ENCODE measurements around the gene CD2AP.

The CD2AP gene

DNA sequence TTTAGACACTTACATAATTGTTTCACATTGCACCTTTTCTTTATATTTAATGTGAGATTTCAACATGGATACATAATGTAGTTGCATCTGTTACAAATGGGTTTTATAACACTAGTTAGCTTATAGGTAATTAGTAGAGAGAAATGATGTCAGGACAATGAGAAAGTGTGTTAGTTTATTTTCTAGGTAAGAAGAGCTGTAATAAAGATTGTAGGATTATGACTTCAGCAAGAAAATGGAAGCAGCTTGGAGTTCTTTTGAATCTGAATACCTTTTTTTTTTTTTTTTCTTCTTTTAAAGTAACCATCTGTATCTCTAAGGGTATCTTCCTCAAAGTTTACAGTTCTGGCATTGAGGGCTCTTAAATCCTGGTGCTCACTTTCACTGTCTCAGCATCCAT, 35.3 kb downstream of the CD2AP start:
- no peak for DNase-seq
- H3K4ac ChIP-seq (ENCODE audit: low read depth, low read length): no peak overlapping the region
- H3K79me1 ChIP-seq (ENCODE audit: low read length): peaks cover 12% of the 10 kb centered on the region
- no peaks in the 10 kb centered on the region for H3K4me1 ChIP-seq (ENCODE audit: control insufficient read depth, low read depth, low read length)
- no peaks in the 10 kb centered on the region for H3K27me3 ChIP-seq (ENCODE audit: insufficient read depth, low read length, poor library complexity)
- H4K5ac ChIP-seq (ENCODE audit: low read length): no peak overlapping the region
- H3K56ac ChIP-seq (ENCODE audit: low read length): no peak overlapping the region
- no peak overlapping the region for H3K23ac ChIP-seq (ENCODE audit: low read length)
- H2BK15ac ChIP-seq (replicated peaks; ENCODE audit: low read depth): no peak overlapping the region
- H3K4me3 ChIP-seq (ENCODE audit: low read length): no peak overlapping the region
- no peak overlapping the region for H3K4me2 ChIP-seq (ENCODE audit: low read length)
- H2BK120ac ChIP-seq (ENCODE audit: low read depth, low read length): no peak overlapping the region
- no peak overlapping the region for H4K8ac ChIP-seq (ENCODE audit: low read depth, low read length)
- no peak overlapping the region for H3K18ac ChIP-seq (ENCODE audit: low read length)
- H2BK5ac ChIP-seq (ENCODE audit: low read length): no peak overlapping the region
- H3K36me3 ChIP-seq (ENCODE audit: control insufficient read depth, insufficient read depth, low read length): no peaks in the 10 kb centered on the region
- H3K9ac ChIP-seq (ENCODE audit: low read length): no peak overlapping the region
- H2AK5ac ChIP-seq (ENCODE audit: low read length): no peak overlapping the region
- peaks cover 30% of the 10 kb centered on the region for H3K79me2 ChIP-seq (ENCODE audit: control insufficient read depth, insufficient read depth, low read length)
- no peak overlapping the region for H3K27ac ChIP-seq (ENCODE audit: low read depth, low read length)

DNA sequence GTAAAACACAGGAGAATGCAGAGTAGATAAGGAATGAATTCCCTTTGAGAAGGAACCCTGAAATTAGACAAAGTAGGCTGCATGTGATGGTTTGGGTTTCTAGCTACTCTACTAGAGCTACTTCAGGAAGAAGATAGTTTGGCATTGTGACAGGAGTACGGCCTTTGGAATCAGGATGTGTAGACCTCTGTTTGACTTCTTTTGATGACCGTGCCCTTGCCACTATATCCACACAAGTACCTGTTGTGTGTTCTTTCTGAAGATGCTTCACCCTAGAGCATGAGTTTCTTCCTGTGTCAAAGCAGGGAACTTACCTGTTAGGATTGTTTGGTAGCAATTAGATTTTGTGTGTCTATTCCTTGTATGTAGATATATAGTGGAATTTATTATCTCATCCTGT, 41.7 kb downstream of the CD2AP start:
- Histone ChIP-seq H3K4me2 (ENCODE audit: low read length) (no peak overlapping the region), H3K4me1 (ENCODE audit: control insufficient read depth, low read depth, low read length) (no peaks in the 10 kb centered on the region), H4K8ac (ENCODE audit: low read depth, low read length) (no peak overlapping the region), H3K27ac (ENCODE audit: low read depth, low read length) (no peak overlapping the region), H3K4me3 (ENCODE audit: low read length) (no peak overlapping the region), H3K79me1 (ENCODE audit: low read length) (peaks cover 12% of the 10 kb centered on the region), H4K5ac (ENCODE audit: low read length) (no peak overlapping the region), H3K4ac (ENCODE audit: low read depth, low read length) (no peak overlapping the region), H2AK5ac (ENCODE audit: low read length) (no peak overlapping the region), H2BK5ac (ENCODE audit: low read length) (no peak overlapping the region), H2BK120ac (ENCODE audit: low read depth, low read length) (no peak overlapping the region), H3K27me3 (ENCODE audit: insufficient read depth, low read length, poor library complexity) (no peaks in the 10 kb centered on the region), H3K56ac (ENCODE audit: low read length) (no peak overlapping the region), H3K79me2 (ENCODE audit: control insufficient read depth, insufficient read depth, low read length) (peaks cover 33% of the 10 kb centered on the region), H3K23ac (ENCODE audit: low read length) (no peak overlapping the region), H2BK15ac (replicated peaks; ENCODE audit: low read depth) (no peak overlapping the region), H3K18ac (ENCODE audit: low read length) (no peak overlapping the region), H3K9ac (ENCODE audit: low read length) (no peak overlapping the region), H3K36me3 (ENCODE audit: control insufficient read depth, insufficient read depth, low read length) (no peaks in the 10 kb centered on the region)
- DNase-seq: no peak
- no CpG with 5 or more reads among the region's 2 CpGs for WGBS (ENCODE audit: extremely low coverage, insufficient coverage, low lambda C conversion rate)

DNA sequence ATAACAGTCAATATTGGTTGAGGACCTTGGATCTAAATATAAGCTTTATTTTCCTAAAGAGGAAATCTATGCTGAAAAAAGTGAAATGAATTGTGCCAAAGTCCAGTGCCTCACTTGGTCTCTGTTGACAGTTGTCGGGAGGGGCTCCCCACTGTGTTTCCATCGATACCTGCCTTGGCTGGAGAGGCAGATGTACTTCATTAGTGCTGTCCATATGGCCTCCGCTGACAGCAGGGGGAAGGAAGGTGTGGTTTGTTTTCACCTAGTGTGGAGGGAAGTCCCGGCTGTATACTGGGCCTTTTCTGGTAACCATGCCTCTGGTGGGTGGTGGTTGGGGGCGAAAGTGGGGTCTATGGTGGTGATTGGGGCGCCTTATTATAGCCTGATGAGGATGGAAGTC, 42.7 kb downstream of the CD2AP start:
- H3K27me3 ChIP-seq (ENCODE audit: insufficient read depth, low read length, poor library complexity): no peaks in the 10 kb centered on the region
- H2BK15ac ChIP-seq (replicated peaks; ENCODE audit: low read depth): no peak overlapping the region
- H4K5ac ChIP-seq (ENCODE audit: low read length): no peak overlapping the region
- H2BK5ac ChIP-seq (ENCODE audit: low read length): no peak overlapping the region
- H2AK5ac ChIP-seq (ENCODE audit: low read length): no peak overlapping the region
- H3K4me2 ChIP-seq (ENCODE audit: low read length): no peak overlapping the region
- no peak overlapping the region for H3K9ac ChIP-seq (ENCODE audit: low read length)
- peaks cover 12% of the 10 kb centered on the region for H3K79me1 ChIP-seq (ENCODE audit: low read length)
- no peak overlapping the region for H3K4ac ChIP-seq (ENCODE audit: low read depth, low read length)
- peaks cover 30% of the 10 kb centered on the region for H3K79me2 ChIP-seq (ENCODE audit: control insufficient read depth, insufficient read depth, low read length)
- H3K4me3 ChIP-seq (ENCODE audit: low read length): no peak overlapping the region
- H3K56ac ChIP-seq (ENCODE audit: low read length): no peak overlapping the region
- H3K4me1 ChIP-seq (ENCODE audit: control insufficient read depth, low read depth, low read length): no peaks in the 10 kb centered on the region
- H3K18ac ChIP-seq (ENCODE audit: low read length): no peak overlapping the region
- no peak overlapping the region for H3K23ac ChIP-seq (ENCODE audit: low read length)
- DNase-seq: peak; percentile 16
- H3K36me3 ChIP-seq (ENCODE audit: control insufficient read depth, insufficient read depth, low read length): no peaks in the 10 kb centered on the region
- no peak overlapping the region for H2BK120ac ChIP-seq (ENCODE audit: low read depth, low read length)
- H4K8ac ChIP-seq (ENCODE audit: low read depth, low read length): no peak overlapping the region
- WGBS (ENCODE audit: extremely low coverage, insufficient coverage, low lambda C conversion rate): no CpG with 5 or more reads among the region's 6 CpGs
- H3K27ac ChIP-seq (ENCODE audit: low read depth, low read length): no peak overlapping the region

DNA sequence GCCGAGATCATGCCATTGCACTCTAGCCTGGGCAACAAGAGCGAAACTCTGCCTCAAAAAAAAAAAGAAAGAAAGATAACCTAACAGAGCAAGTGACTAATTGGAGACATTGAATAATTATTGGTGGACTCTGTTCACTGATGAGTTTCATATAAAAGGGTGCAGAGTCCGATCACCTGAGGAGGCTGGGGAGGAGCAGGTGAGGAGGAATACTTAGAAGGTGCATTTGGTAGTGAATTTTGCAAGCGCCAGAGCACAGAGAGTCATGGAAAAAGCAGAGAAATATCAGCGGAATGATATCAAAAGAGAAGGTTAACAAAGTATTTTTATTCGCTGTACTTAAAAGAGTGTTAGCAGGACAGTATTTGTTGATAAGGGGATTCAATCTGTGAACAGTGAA, 44.4 kb downstream of the CD2AP start:
- Histone ChIP-seq H2BK120ac (ENCODE audit: low read depth, low read length) (no peak overlapping the region), H3K79me1 (ENCODE audit: low read length) (peaks cover 8% of the 10 kb centered on the region), H3K36me3 (ENCODE audit: control insufficient read depth, insufficient read depth, low read length) (no peaks in the 10 kb centered on the region), H3K27ac (ENCODE audit: low read depth, low read length) (no peak overlapping the region), H2BK5ac (ENCODE audit: low read length) (no peak overlapping the region), H3K56ac (ENCODE audit: low read length) (no peak overlapping the region), H3K23ac (ENCODE audit: low read length) (no peak overlapping the region), H4K5ac (ENCODE audit: low read length) (no peak overlapping the region), H3K18ac (ENCODE audit: low read length) (no peak overlapping the region), H4K8ac (ENCODE audit: low read depth, low read length) (no peak overlapping the region), H3K4ac (ENCODE audit: low read depth, low read length) (no peak overlapping the region), H3K4me1 (ENCODE audit: control insufficient read depth, low read depth, low read length) (no peaks in the 10 kb centered on the region), H3K4me2 (ENCODE audit: low read length) (no peak overlapping the region), H3K27me3 (ENCODE audit: insufficient read depth, low read length, poor library complexity) (no peaks in the 10 kb centered on the region), H3K4me3 (ENCODE audit: low read length) (no peak overlapping the region), H2BK15ac (replicated peaks; ENCODE audit: low read depth) (no peak overlapping the region), H3K9ac (ENCODE audit: low read length) (no peak overlapping the region), H2AK5ac (ENCODE audit: low read length) (no peak overlapping the region), H3K79me2 (ENCODE audit: control insufficient read depth, insufficient read depth, low read length) (peaks cover 27% of the 10 kb centered on the region)
- WGBS (ENCODE audit: extremely low coverage, insufficient coverage, low lambda C conversion rate): no CpG with 5 or more reads among the region's 6 CpGs
- DNase-seq: no peak

DNA sequence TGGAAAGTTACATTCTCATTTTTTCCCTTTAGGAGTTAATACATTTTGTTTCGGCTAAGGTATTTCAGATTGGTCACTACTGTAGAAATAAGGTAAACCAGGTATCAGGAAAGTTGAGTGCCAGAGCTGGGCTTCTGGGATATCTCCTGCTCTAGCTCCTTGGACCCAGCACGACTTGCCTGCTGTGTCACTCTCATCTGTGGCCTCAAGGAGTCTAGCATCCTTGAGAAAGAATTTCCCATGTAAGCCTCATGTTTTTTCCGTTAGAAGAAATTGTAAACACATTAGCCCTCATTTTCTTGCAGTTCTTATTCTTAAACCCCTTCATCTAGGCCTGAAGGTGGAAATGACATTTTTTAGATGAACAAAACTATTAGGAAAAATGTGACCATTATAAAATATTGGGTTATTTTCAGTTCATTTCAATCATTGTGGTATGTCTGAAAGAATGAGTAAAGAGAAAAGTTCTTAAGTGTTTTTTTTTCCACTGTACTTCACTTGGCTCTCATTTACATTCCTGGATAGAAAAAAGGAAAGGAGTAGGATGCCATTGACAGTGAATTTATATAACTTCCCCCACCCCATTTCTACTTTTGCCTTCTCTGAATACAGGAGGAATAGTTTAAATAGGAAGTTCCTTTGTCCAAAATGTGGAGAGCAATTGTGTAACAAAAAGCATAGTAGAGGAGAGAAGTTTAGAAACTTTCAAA, 46.7 kb downstream of the CD2AP start:
- DNase-seq: peak; percentile 48
- no peak overlapping the region for H3K4ac ChIP-seq (ENCODE audit: low read depth, low read length)
- no CpG with 5 or more reads among the region's 3 CpGs for WGBS (ENCODE audit: extremely low coverage, insufficient coverage, low lambda C conversion rate)

More for the DNA sequence above, 46.7 kb downstream of the CD2AP start:
- H3K36me3 ChIP-seq (ENCODE audit: control insufficient read depth, insufficient read depth, low read length): no peaks in the 10 kb centered on the region
- no peak overlapping the region for H3K56ac ChIP-seq (ENCODE audit: low read length)
- H4K8ac ChIP-seq (ENCODE audit: low read depth, low read length): no peak overlapping the region
- H3K9ac ChIP-seq (ENCODE audit: low read length): no peak overlapping the region
- no peaks in the 10 kb centered on the region for H3K27me3 ChIP-seq (ENCODE audit: insufficient read depth, low read length, poor library complexity)
- H3K23ac ChIP-seq (ENCODE audit: low read length): no peak overlapping the region
- no peak overlapping the region for H3K18ac ChIP-seq (ENCODE audit: low read length)
- no peak overlapping the region for H4K5ac ChIP-seq (ENCODE audit: low read length)
- no peak overlapping the region for H2BK5ac ChIP-seq (ENCODE audit: low read length)
- no peak overlapping the region for H3K27ac ChIP-seq (ENCODE audit: low read depth, low read length)
- H2AK5ac ChIP-seq (ENCODE audit: low read length): no peak overlapping the region
- no peak overlapping the region for H3K4me3 ChIP-seq (ENCODE audit: low read length)
- H2BK120ac ChIP-seq (ENCODE audit: low read depth, low read length): no peak overlapping the region
- H3K4me2 ChIP-seq (ENCODE audit: low read length): no peak overlapping the region
- peaks cover 33% of the 10 kb centered on the region for H3K79me2 ChIP-seq (ENCODE audit: control insufficient read depth, insufficient read depth, low read length)
- H3K4me1 ChIP-seq (ENCODE audit: control insufficient read depth, low read depth, low read length): no peaks in the 10 kb centered on the region
- H2BK15ac ChIP-seq (replicated peaks; ENCODE audit: low read depth): no peak overlapping the region
- peaks cover 10% of the 10 kb centered on the region for H3K79me1 ChIP-seq (ENCODE audit: low read length)

Measured in mesendoderm (in vitro differentiated cells).